ENCODE results near the gene ZNF598.

DNA sequence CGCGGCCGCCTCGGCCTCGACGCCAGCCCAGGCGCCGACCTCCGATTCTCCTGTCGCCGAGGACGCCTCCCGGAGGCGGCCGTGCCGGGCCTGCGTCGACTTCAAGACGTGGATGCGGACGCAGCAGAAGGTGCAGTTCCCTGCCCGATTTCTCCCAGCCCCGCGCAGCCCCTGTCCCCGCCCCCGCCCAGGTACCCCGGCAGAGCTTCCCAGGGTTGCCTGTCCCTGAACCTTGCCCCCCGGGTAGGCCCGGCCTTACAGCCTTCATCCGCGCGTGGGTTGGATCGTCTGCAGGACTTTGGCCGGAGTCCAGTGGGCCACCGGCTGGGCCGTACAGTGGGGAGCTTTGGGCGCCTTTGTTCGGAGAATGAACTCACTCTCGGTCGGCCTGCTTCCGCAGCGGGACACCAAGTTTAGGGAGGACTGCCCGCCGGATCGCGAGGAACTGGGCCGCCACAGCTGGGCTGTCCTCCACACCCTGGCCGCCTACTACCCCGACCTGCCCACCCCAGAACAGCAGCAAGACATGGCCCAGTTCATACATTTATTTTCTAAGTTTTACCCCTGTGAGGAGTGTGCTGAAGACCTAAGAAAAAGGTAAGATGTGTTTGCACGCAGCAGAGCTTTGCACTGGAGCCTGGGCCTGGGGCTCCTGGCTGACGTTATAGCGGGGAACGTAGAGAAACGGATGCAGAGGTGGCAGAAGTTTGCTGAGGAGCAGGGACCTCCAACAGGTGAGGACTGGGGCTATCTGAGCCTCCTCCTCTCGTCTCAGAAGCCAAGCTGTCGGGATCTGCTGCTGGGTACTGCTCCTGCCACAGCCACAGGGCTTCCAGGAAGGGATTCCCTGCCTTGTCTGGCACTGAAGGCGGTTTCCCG, 25.0 kb downstream of the ZNF598 start:
- no peak for TF ChIP-seq POLR2A (IDR thresholded peaks at IDR 0.05)
- TF ChIP-seq, protein P1, sequence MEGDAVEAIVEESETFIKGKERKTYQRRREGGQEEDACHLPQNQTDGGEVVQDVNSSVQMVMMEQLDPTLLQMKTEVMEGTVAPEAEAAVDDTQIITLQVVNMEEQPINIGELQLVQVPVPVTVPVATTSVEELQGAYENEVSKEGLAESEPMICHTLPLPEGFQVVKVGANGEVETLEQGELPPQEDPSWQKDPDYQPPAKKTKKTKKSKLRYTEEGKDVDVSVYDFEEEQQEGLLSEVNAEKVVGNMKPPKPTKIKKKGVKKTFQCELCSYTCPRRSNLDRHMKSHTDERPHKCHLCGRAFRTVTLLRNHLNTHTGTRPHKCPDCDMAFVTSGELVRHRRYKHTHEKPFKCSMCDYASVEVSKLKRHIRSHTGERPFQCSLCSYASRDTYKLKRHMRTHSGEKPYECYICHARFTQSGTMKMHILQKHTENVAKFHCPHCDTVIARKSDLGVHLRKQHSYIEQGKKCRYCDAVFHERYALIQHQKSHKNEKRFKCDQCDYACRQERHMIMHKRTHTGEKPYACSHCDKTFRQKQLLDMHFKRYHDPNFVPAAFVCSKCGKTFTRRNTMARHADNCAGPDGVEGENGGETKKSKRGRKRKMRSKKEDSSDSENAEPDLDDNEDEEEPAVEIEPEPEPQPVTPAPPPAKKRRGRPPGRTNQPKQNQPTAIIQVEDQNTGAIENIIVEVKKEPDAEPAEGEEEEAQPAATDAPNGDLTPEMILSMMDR (IDR thresholded peaks at IDR 0.05) = no peak

Measured in breast epithelium (tissue), 3 donors.